GM18511 (cell line): ENCODE data around the gene IGSF5.
"Not testable (repeated sequence)": the region's sequence is repeated elsewhere in the genome, so short reads cannot be mapped to it uniquely, and the experiment has no call there.

Experiments used
- ATAC-seq: cut with Tn5 transposase; IDR thresholded peaks from one replicate; pipeline ENCODE4 v1.9.1; 2021; ENCODE audit warnings: mild to moderate bottlenecking, moderate library complexity; ENCODE audit not compliant: unreplicated experiment

IGSF5 gene

GRCh38 chr21:39737376-39738000 lies 7.5 kb upstream of the IGSF5 start:
- no peak for ATAC-seq

GRCh38 chr21:39738566-39738965 lies 6.4 kb upstream of the IGSF5 start:
- ATAC-seq = no peak

- not testable (repeated sequence) for ATAC-seq
Measured at GRCh38 chr21:39739531-39739930, 5.5 kb upstream of the IGSF5 start.

GRCh38 chr21:39742561-39742960 lies 2.4 kb upstream of the IGSF5 start:
- ATAC-seq = not testable (repeated sequence)

GRCh38 chr21:39745332-39745731 lies 349 bp downstream of the IGSF5 start:
- ATAC-seq = not testable (repeated sequence)

- ATAC-seq = no peak
Measured at GRCh38 chr21:39750670-39751069, 5.7 kb downstream of the IGSF5 start.

- ATAC-seq = no peak
Measured at GRCh38 chr21:39754811-39755210, 9.8 kb downstream of the IGSF5 start.

GRCh38 chr21:39756285-39756684 lies 11.3 kb downstream of the IGSF5 start:
- no peak for ATAC-seq

- no peak for ATAC-seq
Measured at GRCh38 chr21:39763272-39763970, 18.4 kb downstream of the IGSF5 start.

GRCh38 chr21:39774227-39774626 lies 29.2 kb downstream of the IGSF5 start:
- ATAC-seq = no peak

GRCh38 chr21:39775816-39776215 lies 30.8 kb downstream of the IGSF5 start:
- ATAC-seq = no peak

GRCh38 chr21:39776589-39776988 lies 31.6 kb downstream of the IGSF5 start:
- ATAC-seq = no peak

GRCh38 chr21:39781331-39781730 lies 36.3 kb downstream of the IGSF5 start:
- ATAC-seq = no peak

GRCh38 chr21:39788383-39788782 lies 43.4 kb downstream of the IGSF5 start:
- no peak for ATAC-seq

GRCh38 chr21:39796466-39796865 lies 51.5 kb downstream of the IGSF5 start:
- no peak for ATAC-seq

GRCh38 chr21:39799178-39799577 lies 54.2 kb downstream of the IGSF5 start:
- no peak for ATAC-seq

GRCh38 chr21:39800311-39800710 lies 55.3 kb downstream of the IGSF5 start:
- no peak for ATAC-seq

- ATAC-seq = no peak
Measured at GRCh38 chr21:39802217-39802616, 57.2 kb downstream of the IGSF5 start.

GRCh38 chr21:39803393-39803792 lies 58.4 kb downstream of the IGSF5 start:
- ATAC-seq = no peak

- ATAC-seq = no peak
Measured at GRCh38 chr21:39804240-39804639, 59.3 kb downstream of the IGSF5 start.

- ATAC-seq = no peak
Measured at GRCh38 chr21:39805983-39806382, 61.0 kb downstream of the IGSF5 start.

GRCh38 chr21:39807738-39808137 lies 62.8 kb downstream of the IGSF5 start:
- no peak for ATAC-seq

GRCh38 chr21:39809936-39810335 lies 65.0 kb downstream of the IGSF5 start:
- ATAC-seq = no peak
